Effector memory CD4-positive, alpha-beta T cell (primary cell): ENCODE data around the gene CABLES2.

Source experiments
- DNase-seq, 3 donors: peaks; one replicate each; pipeline ENCODE4 v3.0.0-alpha.2; 2020
- H3K27ac ChIP-seq: 2 replicates; pipeline ENCODE4 v1.7.0; 2013; ENCODE audit warnings: mild to moderate bottlenecking, low read length, moderate library complexity; ENCODE audit not compliant: insufficient read depth, poor library complexity, severe bottlenecking
- H3K27me3 ChIP-seq: replicated peaks from 2 replicates; pipeline ENCODE4 v1.7.0; 2013; ENCODE audit warnings: mild to moderate bottlenecking, low read length; ENCODE audit not compliant: insufficient read depth, control insufficient read depth, poor library complexity, severe bottlenecking
- H3K36me3 ChIP-seq: 2 replicates; pipeline ENCODE4 v1.7.0; 2013; ENCODE audit warnings: mild to moderate bottlenecking, low read length, moderate library complexity; ENCODE audit not compliant: control insufficient read depth, insufficient read depth
- H3K4me1 ChIP-seq: 2 replicates; pipeline ENCODE4 v1.7.0; 2013; ENCODE audit warnings: low read length, mild to moderate bottlenecking; ENCODE audit not compliant: control insufficient read depth, insufficient read depth, poor library complexity, severe bottlenecking
- H3K4me3 ChIP-seq: 2 replicates; pipeline ENCODE4 v1.7.0; 2013; ENCODE audit warnings: low read length, low read depth, mild to moderate bottlenecking; ENCODE audit not compliant: insufficient read depth, poor library complexity, severe bottlenecking
- H3K9me3 ChIP-seq: 2 replicates; pipeline ENCODE4 v1.7.0; 2013; ENCODE audit warnings: mild to moderate bottlenecking, low read length, moderate library complexity; ENCODE audit not compliant: control insufficient read depth

CABLES2 gene

GRCh38 chr20:62403331-62403730 is 3.8 kb downstream of the CABLES2 start:
- no peak overlapping the region for H3K27ac ChIP-seq

GRCh38 chr20:62402456-62403150 is 4.5 kb downstream of the CABLES2 start:
- Histone ChIP-seq H3K36me3 (no peaks in the 10 kb centered on the region), H3K27me3 (no peaks in the 10 kb centered on the region), H3K4me3 (no peak overlapping the region), H3K27ac (no peak overlapping the region), H3K4me1 (peaks cover 12% of the 10 kb centered on the region), H3K9me3 (no peaks in the 10 kb centered on the region)
- no peak for DNase-seq

More at GRCh38 chr20:62403331-62403730, 3.8 kb downstream of the CABLES2 start:
- H3K4me1 ChIP-seq, result peaks cover 12% of the 10 kb centered on the region
- no peaks in the 10 kb centered on the region for H3K27me3 ChIP-seq
- no peaks in the 10 kb centered on the region for H3K9me3 ChIP-seq
- no peaks in the 10 kb centered on the region for H3K36me3 ChIP-seq
- DNase-seq, result no peak
- H3K4me3 ChIP-seq, result no peak overlapping the region

DNA sequence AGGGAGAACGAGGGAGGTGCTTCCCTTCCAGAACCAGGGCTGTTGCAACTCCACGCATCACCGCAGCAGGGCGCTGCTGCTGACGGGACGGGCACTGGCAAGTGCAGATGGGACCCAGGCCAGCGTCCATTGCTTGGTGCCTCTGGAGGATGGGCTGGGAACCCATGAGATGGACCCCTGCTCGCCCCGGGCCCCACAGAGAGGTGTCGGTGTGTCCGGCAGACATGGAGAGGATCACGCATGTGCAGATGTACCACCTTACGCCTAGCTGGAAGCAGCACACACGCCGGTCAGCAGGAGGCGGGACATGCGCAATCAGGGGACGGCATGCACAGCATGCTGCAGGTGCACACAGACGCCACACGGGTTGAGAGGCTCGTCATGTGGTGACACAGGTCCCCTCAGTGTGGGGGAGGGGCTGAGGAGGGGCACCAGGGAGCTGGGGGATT is 5.7 kb downstream of the CABLES2 start:
- no peak for DNase-seq
- H3K4me1 ChIP-seq, result peaks cover 9% of the 10 kb centered on the region
- H3K36me3 ChIP-seq, result no peaks in the 10 kb centered on the region
- no peaks in the 10 kb centered on the region for H3K27me3 ChIP-seq
- no peak overlapping the region for H3K27ac ChIP-seq
- H3K9me3 ChIP-seq, result no peaks in the 10 kb centered on the region
- no peak overlapping the region for H3K4me3 ChIP-seq

DNA sequence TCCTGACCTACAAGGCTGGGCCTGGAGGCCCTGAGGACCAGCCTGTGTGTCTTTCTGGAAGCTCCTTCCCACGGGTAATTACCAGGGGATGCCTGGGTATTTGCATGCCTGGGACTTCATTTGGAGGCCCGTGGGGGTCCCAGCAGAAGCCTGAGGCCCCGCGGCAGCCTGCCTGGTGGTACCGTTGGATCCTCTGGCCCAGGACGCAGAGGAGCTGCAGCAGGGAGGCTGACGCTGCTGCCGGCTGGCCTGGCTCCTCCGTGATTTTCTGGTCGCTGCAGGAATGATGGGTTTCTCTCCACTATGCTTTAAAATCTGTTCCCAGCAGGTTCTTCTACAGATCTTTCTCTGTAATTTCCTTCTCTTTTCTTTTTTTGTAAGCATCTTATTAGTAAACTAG is 6.5 kb downstream of the CABLES2 start:
- Histone ChIP-seq H3K27me3 (no peaks in the 10 kb centered on the region), H3K4me3 (no peak overlapping the region), H3K27ac (no peak overlapping the region), H3K36me3 (no peaks in the 10 kb centered on the region), H3K9me3 (no peaks in the 10 kb centered on the region), H3K4me1 (peaks cover under 1% of the 10 kb centered on the region)
- no peak for DNase-seq

GRCh38 chr20:62400021-62400420 is 7.1 kb downstream of the CABLES2 start:
- DNase-seq, result no peak
- no peaks in the 10 kb centered on the region for H3K27me3 ChIP-seq
- no peaks in the 10 kb centered on the region for H3K36me3 ChIP-seq
- no peaks in the 10 kb centered on the region for H3K9me3 ChIP-seq
- no peaks in the 10 kb centered on the region for H3K4me1 ChIP-seq
- H3K4me3 ChIP-seq, result no peak overlapping the region
- H3K27ac ChIP-seq, result no peak overlapping the region

- peaks cover 10% of the 10 kb centered on the region for H3K36me3 ChIP-seq
- no peak overlapping the region for H3K27ac ChIP-seq
- no peaks in the 10 kb centered on the region for H3K9me3 ChIP-seq
- H3K27me3 ChIP-seq, result no peaks in the 10 kb centered on the region
- H3K4me1 ChIP-seq, result no peaks in the 10 kb centered on the region
- H3K4me3 ChIP-seq, result no peak overlapping the region
- DNase-seq, result no peak
Observed at GRCh38 chr20:62398120-62398821, 8.8 kb downstream of the CABLES2 start.

GRCh38 chr20:62396367-62397239 is 10.5 kb downstream of the CABLES2 start:
- Histone ChIP-seq H3K27ac (no peak overlapping the region), H3K4me3 (no peak overlapping the region), H3K27me3 (no peaks in the 10 kb centered on the region), H3K9me3 (no peaks in the 10 kb centered on the region), H3K36me3 (peaks cover 18% of the 10 kb centered on the region), H3K4me1 (no peaks in the 10 kb centered on the region)
- no peak for DNase-seq

DNA sequence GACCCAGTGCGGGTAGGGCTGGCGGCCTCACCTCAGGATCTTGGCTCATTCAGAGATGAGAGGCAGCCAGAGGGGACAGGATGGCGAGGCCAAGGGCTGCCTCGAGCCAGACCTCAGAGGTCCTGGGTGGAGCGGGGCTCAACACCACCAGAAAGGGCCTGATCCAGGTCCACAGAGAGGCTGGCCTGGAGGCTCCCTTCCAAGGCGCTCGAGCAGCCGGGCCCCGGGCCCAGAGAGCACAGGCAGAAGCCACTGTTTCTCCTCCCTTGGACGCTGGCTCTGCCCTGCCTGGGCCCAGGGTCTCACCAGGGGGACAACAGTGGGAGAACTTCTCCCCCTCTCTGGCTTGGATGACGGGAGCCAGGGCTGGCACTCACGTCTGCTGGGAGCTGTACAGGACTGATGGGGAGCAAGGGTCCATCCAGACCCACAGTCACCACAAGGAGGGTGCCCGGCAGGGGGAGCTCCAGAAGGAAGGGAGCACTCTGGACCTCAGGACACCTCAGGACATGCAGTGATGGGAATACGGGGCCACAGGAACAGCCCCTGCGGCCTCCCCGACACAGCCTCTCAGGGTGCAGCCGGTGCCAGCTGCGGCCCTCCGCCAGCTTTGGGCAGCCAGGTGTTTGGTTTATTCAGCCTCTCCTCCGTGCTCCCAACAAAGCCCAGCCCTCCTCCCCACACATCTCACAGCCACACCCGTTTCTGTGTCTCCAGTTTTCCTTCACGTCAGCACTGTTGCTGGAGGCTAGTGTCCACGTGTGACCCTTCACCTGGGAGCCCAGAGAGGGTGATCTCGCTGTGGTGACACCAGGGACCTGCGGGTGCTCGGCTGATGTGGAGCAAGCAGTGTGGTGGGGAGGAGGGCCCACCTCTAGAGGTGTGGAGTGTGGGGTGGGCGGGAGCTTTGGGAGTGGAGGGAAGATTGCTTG is 11.5 kb downstream of the CABLES2 start:
- Histone ChIP-seq H3K9me3 (no peaks in the 10 kb centered on the region), H3K27ac (no peak overlapping the region), H3K4me1 (no peaks in the 10 kb centered on the region), H3K36me3 (peaks cover 24% of the 10 kb centered on the region), H3K4me3 (no peak overlapping the region), H3K27me3 (no peaks in the 10 kb centered on the region)
- DNase-seq, result no peak
